HFFc6 (cell line): ENCODE measurements around the gene DNAH6. TPM values are rescaled to one million over a fixed set of nuclear protein-coding genes. Genes with fewer than 3 reads are reported as not detected.
A peak's percentile ranks its signal among the peaks of the same experiment; 100 is the strongest.

Experiments used
- DNase-seq: peaks from one replicate; pipeline ENCODE4 v3.0.0-alpha.2; 2018
- H3K27ac Mint-ChIP-seq: 2 replicates; pipeline ENCODE4 v1.8.0; 2020; ENCODE audit warnings: mild to moderate bottlenecking, mixed read lengths
- H3K27me3 Mint-ChIP-seq: 2 replicates; pipeline ENCODE4 v1.8.0; 2021; ENCODE audit warnings: mild to moderate bottlenecking, moderate library complexity, mixed read lengths; ENCODE audit not compliant: insufficient read depth
- H3K36me3 Mint-ChIP-seq: 2 replicates; pipeline ENCODE4 v1.8.0; 2021; ENCODE audit warnings: low read depth, mixed read lengths
- H3K4me1 Mint-ChIP-seq: 2 replicates; pipeline ENCODE4 v1.8.0; 2020; ENCODE audit warnings: low read depth, mixed read lengths
- H3K4me3 Mint-ChIP-seq: 2 replicates; pipeline ENCODE4 v1.8.0; 2020; ENCODE audit warnings: mild to moderate bottlenecking, moderate library complexity, mixed read lengths
- H3K9me3 Mint-ChIP-seq: 2 replicates; pipeline ENCODE4 v1.8.0; 2020; ENCODE audit warnings: mild to moderate bottlenecking, mixed read lengths
- total RNA-seq, 6 experiments: library from RNA; stranded (reverse); fragmentation: NEBNext Ultra II Directional; extraction: Animal tissue kit (Norgen Biotek cat#: 25700); gene quantifications; 2 replicates in 1 of 6; 3 replicates in 5 of 6; pipeline ENCODE4 v1.2.3, GENCODE V29; 2021
- TF ChIP-seq, protein P1 (sequence below): fragments of 200-600 bp; sonication (generic); IDR thresholded peaks from 2 replicates; pipeline ENCODE4 v1.5.0; 2021; ENCODE audit warnings: antibody characterized with exemption, mild to moderate bottlenecking

The DNAH6 gene
- total RNA-seq, 6 experiments from 2014 or later: 0.05 to 0.46 (median 0.05) TPM; not detected in 1

DNA sequence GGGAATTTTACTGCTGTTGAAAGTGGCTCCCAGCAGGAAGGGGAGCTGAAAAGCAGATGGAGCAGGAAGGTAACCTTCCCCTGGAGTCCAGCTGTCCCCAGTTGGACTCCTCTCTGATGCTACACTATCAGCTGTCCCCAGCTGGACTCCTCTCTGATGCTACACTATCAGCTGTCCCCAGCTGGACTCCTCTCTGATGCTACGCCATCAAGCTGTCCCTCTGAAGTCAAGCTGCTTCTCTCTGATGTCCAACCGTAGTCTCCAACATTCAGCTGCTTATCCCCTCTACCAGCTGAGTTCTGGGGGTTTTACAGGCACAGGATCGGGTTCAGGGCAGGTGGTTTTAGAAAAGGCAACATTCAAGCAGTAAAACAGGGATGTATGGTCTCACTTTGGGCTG lies 37.4 kb upstream of the DNAH6 start:
- Mint-ChIP-seq H3K36me3 (peaks cover 19% of the 10 kb centered on the region), H3K4me3 (no peak overlapping the region), H3K27ac (no peak overlapping the region), H3K9me3 (peaks cover 24% of the 10 kb centered on the region), H3K4me1 (peaks cover 29% of the 10 kb centered on the region), H3K27me3 (no peaks in the 10 kb centered on the region)
- no peak for DNase-seq
- TF ChIP-seq, protein P1, sequence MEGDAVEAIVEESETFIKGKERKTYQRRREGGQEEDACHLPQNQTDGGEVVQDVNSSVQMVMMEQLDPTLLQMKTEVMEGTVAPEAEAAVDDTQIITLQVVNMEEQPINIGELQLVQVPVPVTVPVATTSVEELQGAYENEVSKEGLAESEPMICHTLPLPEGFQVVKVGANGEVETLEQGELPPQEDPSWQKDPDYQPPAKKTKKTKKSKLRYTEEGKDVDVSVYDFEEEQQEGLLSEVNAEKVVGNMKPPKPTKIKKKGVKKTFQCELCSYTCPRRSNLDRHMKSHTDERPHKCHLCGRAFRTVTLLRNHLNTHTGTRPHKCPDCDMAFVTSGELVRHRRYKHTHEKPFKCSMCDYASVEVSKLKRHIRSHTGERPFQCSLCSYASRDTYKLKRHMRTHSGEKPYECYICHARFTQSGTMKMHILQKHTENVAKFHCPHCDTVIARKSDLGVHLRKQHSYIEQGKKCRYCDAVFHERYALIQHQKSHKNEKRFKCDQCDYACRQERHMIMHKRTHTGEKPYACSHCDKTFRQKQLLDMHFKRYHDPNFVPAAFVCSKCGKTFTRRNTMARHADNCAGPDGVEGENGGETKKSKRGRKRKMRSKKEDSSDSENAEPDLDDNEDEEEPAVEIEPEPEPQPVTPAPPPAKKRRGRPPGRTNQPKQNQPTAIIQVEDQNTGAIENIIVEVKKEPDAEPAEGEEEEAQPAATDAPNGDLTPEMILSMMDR: no peak

DNA sequence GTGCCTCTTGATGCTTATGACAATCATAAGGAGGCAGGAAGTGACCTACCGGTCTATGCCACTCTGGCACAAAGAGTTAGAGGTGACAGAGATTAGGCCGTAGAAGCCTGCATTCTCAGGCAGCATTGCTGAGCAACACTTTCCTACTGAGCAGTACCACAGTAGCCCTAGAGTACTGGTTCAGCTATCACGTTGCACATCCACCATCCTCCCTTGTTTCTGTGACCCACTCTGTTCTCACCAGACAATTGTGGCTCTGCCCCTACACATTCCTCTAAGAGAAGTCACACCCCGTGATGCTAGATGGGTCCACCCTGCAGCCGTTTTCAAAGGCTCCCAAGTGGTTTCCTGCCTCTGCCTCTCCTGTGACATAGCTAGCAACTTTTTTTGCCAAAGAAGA lies 34.6 kb upstream of the DNAH6 start:
- H3K4me1 Mint-ChIP-seq: peaks cover 36% of the 10 kb centered on the region
- TF ChIP-seq, protein P1: no peak
- H3K4me3 Mint-ChIP-seq: peak overlapping the region; percentile 45
- H3K27me3 Mint-ChIP-seq: no peaks in the 10 kb centered on the region
- peaks cover 12% of the 10 kb centered on the region for H3K36me3 Mint-ChIP-seq
- peaks cover 13% of the 10 kb centered on the region for H3K9me3 Mint-ChIP-seq
- peak overlapping the region; percentile 86 for H3K27ac Mint-ChIP-seq
- DNase-seq: peak; percentile 77

DNA sequence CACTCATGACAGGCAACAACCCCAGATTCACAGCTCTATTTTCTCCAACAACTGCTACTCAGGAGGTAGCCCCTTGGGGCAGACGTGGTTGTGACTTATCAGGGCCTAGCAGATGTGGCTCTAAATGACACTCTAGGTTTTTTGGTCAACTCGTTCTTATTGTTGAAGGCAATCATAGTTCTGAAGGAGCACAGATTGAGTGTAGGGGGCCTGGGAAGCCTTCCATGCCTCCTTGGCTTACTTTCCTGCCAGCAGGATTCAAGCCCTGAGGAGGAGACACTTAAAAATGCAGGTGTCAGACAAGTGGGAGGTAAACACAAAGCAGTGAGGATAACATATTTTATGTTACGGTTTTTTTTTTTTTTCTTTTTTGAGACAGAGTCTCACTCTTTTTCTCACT lies 33.7 kb upstream of the DNAH6 start:
- Mint-ChIP-seq H3K4me1 (peaks cover 41% of the 10 kb centered on the region), H3K9me3 (peaks cover 4% of the 10 kb centered on the region), H3K27ac (peak overlapping the region; percentile 86), H3K27me3 (0 out of 2 replicates have a peak, but pooled peaks cover 2% of the 10 kb centered on the region), H3K36me3 (peaks cover 5% of the 10 kb centered on the region; the same call in 1 of the 2 replicates), H3K4me3 (no peak overlapping the region)
- no peak for DNase-seq
- TF ChIP-seq, protein P1: no peak

DNA sequence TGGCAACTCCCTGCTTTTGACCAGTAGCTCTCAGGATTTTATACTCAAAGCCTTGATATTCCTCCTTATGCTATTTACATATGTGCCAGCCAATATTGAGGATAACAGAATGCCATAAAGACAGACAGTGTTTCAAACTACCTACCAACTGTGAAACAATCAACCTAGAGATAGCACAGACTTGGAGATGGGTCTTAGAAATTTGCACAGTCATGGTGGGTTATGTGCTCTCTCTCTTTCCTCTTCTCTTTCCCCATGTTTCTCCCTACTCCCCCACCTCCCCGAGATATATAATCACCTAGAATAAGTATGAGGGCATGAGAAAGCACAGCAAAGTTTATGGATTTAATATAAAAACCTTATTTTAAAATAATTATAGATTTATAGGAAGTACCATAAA lies 33.0 kb upstream of the DNAH6 start:
- H3K27me3 Mint-ChIP-seq: 0 out of 2 replicates have a peak, but pooled peaks cover 4% of the 10 kb centered on the region
- H3K36me3 Mint-ChIP-seq: no peaks in the 10 kb centered on the region
- no peak overlapping the region for H3K4me3 Mint-ChIP-seq
- no peaks in the 10 kb centered on the region for H3K9me3 Mint-ChIP-seq
- H3K4me1 Mint-ChIP-seq: peaks cover 38% of the 10 kb centered on the region
- no peak overlapping the region for H3K27ac Mint-ChIP-seq
- TF ChIP-seq, protein P1: no peak
- DNase-seq: no peak

- TF ChIP-seq, protein P1: no peak
- no peak overlapping the region for H3K4me3 Mint-ChIP-seq
- peaks cover 35% of the 10 kb centered on the region for H3K4me1 Mint-ChIP-seq
- no peaks in the 10 kb centered on the region for H3K9me3 Mint-ChIP-seq
- no peak overlapping the region for H3K27ac Mint-ChIP-seq
- no peak for DNase-seq
- H3K36me3 Mint-ChIP-seq: no peaks in the 10 kb centered on the region
- 0 out of 2 replicates have a peak, but pooled peaks cover 4% of the 10 kb centered on the region for H3K27me3 Mint-ChIP-seq
Measured at GRCh38 chr2:84486441-84487115, 29.7 kb upstream of the DNAH6 start.
